ENCODE results near the gene TRMT1.
"Not testable (repeated sequence)": the region's sequence is repeated elsewhere in the genome, so short reads cannot be mapped to it uniquely, and the experiment has no call there.

The TRMT1 gene

GRCh38 chr19:13150187-13150930 is 33.8 kb upstream of the TRMT1 start, which contains the start of the genes IER2 and STX10:
IER2 (plus strand) TSS chr19:13150411; CDS start chr19:13153187, 2,776 bp downstream.
STX10 (minus strand) TSS chr19:13150375; CDS start chr19:13150173, 202 bp downstream.
- peak; percentile 98 for DNase-seq

GRCh38 chr19:13149628-13150186 is 33.2 kb upstream of the TRMT1 start:
- DNase-seq: peak; percentile 67

- not testable (repeated sequence) for DNase-seq
Measured at GRCh38 chr19:13149173-13149627, 32.7 kb upstream of the TRMT1 start.

DNA sequence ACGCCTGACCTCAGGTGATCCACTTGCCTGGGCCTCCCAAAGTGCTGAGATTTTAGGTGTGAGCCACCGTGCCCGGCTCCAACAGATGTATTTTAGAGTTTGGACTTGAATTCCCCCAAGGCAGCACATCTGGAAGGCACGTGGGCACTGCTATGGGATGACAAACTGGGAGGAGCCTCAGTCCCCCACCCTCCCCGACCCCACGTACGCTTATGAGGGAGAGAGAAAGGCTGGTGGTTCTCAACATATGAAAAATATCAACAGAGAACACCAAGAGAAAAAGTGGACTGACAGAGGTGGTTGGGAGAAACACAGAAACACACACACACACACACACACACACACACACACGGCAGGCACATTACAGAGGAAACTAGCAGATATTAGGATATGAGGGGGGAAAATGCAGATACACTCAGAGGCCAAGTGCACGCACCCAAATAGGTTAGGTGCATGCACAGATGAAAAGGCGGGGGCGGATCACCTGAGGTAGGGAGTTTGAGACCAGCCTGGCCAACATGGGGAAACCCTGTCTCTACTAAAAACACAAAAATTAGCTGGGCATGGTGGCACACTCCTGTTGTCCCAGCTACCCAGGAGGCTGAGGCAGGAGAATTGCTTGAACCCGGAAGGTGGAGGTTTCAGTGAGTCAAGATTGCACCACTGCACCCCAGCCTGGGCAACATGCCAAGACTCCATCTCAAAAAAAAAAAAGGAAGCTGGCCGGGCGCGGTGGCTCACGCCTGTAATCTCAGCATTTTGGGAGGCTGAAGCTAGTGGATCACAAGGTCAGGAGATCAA is 30.4 kb upstream of the TRMT1 start:
- DNase-seq: no peak

DNA sequence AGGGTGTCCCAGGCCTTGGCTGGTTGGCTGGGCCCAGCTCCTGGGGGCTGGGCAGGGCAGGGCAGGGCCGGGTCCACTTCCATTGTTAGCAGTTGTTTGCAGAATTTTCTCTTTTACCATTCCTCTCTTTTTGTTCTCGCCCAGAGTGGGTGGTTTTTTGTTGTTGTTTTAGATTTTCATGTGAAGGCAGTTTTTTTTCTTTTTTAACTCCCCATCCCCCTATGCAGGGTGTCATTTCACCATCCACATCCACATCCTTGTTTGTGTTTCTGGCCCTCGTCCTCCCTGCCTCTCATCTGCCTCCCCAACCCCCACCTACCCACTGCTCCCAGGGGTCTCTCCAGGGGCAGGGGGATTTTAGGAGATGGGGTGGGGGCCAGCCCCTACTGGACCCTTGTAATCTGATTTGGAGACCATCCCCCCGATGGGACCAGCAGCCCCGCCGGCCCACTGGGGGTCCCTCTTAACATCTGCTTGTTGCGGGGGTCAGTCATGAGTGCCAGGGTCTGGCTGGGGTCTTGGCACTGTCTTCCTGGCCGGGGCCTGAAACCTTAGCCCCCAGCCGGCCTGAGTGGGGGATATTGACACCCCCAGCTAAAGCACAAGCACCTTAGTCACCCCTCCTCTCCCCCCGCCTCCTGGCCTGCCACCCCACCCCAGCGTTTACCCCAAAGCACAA is 23.2 kb upstream of the TRMT1 start:
- DNase-seq: no peak

- no peak for DNase-seq
Measured at GRCh38 chr19:13138916-13139198, 22.3 kb upstream of the TRMT1 start.

GRCh38 chr19:13138171-13138915 is 21.8 kb upstream of the TRMT1 start:
- no peak for DNase-seq

DNA sequence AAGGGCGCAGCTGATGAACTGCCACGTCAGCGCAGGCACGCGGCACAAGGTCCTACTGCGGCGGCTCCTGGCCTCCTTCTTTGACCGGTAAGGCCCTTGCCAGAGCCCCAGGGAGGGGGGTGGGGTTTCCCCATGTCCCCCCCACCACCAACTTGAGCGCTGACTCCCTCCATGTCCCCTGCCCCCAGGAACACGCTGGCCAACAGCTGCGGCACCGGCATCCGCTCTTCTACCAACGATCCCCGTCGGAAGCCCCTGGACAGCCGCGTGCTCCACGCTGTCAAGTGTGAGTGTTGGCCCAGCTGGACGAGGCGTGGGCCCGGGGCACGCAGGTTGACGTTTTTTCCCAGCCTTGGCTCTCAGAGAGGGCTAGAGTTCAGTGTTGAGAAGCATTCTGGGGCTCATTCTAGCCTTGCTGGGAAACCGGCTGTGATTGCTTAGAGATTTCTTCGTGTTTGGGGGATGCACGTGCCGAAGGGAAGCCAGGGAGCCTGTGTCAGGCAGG is 20.8 kb upstream of the TRMT1 start:
- no peak for DNase-seq

DNA sequence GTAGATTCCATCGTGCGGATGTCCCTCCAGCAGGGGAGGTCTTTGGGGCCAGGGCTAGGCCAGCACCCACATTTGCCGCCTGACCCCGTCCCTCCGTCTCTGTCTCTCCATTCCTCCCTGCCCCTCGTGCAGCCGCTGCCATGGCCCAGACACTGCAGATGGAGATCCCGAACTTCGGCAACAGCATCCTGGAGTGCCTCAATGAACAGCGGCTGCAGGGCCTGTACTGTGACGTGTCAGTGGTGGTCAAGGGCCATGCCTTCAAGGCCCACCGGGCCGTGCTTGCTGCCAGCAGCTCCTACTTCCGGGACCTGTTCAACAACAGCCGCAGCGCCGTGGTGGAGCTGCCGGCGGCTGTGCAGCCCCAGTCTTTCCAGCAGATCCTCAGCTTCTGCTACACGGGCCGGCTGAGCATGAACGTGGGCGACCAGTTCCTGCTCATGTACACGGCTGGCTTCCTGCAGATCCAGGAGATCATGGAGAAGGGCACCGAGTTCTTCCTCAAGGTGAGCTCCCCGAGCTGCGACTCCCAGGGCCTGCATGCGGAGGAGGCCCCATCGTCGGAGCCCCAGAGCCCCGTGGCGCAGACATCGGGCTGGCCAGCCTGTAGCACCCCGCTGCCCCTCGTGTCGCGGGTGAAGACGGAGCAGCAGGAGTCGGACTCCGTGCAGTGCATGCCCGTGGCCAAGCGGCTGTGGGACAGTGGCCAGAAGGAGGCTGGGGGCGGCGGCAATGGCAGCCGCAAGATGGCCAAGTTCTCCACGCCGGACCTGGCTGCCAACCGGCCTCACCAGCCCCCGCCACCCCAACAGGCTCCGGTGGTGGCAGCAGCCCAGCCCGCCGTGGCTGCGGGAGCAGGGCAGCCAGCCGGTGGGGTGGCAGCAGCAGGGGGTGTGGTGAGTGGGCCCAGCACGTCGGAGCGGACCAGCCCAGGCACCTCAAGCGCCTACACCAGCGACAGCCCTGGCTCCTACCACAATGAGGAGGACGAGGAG is 18.8 kb upstream of the TRMT1 start:
- DNase-seq: no peak

DNA sequence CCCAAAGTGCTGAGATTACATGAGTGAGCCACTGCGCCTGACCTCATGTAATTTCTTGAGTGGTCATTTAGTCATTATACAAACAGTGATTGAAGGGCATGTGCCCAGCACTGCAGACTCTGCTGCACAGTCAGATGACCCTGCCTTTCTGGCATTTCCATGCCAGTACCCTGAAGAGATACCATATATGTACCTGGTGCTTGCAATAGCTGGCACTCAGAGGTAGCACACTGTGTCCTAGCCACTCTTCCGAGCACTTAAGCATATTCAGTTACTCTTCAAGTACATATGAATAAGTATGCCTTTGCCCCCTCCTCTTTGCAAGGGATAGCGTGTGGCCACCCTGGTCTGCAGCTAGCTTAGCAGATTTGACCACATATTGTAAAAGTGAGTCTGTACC is 18.1 kb upstream of the TRMT1 start:
- DNase-seq: no peak

DNA sequence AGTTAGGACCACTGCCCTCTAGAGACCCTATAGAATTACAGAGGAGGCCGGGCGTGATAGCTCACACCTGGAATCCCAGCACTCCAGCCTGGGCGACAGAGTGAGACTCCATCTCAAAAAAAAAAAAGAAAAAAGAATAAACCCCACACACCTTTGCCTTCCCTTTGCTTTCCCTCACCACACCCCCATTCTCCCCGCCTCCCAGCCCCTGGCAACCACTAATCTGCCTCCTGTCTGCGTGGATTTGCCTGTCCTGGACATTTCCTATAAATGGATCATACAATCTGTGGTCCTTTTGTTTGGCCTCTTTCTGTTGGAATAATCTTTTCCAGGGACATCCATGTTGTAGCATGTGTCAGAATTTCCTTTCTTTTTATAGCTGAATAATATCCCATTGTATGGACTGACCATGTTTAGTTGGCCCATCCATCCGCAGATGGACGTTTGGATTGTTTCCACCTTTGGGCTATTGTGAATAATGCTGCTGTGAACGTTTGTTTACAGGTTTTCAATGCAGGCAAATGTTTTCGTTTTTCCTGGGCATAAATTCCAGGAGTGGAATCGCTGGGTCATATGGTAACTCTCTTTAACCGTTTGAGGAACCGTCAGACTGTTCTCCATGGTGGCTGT is 16.8 kb upstream of the TRMT1 start:
- peak; percentile 49 for DNase-seq

DNA sequence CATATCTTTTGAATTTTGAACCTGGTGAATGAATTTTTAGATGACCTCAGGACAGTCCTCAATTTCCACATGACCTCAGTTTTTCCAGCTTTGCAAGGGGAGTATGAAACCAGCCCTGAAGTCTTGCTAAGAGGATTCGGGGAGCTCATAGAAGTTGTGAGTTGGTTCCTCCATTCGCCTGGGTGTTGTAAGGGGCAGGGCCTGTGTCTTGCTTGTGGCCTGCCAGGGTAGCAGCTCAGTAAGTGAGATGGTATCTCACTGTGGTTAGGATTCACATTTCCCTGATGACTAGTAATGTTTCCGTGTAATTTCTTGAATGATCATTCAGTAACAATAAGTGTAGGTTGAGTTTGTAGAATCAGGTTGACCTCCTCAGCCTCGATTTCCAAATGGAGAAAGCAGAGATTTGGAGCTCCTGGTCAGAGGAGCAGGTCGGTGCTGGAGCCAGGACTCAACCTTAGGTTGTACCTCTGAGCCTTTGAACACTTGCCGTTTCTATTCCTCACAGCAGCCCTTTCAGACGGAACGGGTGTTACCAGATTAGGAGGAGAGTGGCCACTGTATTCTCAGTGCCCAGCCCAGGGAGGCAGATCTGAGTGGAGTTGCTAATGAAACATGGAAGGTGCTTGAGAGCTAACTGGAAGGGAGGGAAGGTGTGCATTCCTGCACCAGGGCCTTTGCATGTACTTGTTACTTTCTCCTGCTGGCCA is 16.1 kb upstream of the TRMT1 start:
- DNase-seq: no peak

- DNase-seq: no peak
Measured at GRCh38 chr19:13130886-13131490, 14.4 kb upstream of the TRMT1 start.

- no peak for DNase-seq
Measured at GRCh38 chr19:13129384-13129783, 12.8 kb upstream of the TRMT1 start.

DNA sequence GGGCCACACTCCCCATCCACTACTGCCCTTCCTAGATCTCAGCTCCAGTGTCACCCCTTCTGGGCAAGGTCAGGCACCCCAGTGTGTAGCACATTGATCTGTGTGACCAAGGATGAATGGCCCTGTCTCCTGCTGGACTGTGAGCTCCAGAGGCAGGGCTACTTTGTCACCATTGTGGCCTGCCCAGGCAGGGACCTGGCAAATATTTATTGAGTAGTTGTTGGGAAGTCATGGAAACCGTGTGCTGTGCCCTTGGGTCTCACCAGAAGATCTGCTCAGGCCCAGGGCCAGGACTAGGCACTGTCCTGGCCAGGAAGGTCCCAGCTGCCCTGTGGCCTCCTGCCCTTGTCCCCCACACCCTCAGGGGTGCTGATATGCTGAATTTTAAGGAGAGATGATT is 12.0 kb upstream of the TRMT1 start:
- DNase-seq: no peak

- peak; percentile 61 for DNase-seq
Measured at GRCh38 chr19:13127811-13128575, 11.5 kb upstream of the TRMT1 start.

DNA sequence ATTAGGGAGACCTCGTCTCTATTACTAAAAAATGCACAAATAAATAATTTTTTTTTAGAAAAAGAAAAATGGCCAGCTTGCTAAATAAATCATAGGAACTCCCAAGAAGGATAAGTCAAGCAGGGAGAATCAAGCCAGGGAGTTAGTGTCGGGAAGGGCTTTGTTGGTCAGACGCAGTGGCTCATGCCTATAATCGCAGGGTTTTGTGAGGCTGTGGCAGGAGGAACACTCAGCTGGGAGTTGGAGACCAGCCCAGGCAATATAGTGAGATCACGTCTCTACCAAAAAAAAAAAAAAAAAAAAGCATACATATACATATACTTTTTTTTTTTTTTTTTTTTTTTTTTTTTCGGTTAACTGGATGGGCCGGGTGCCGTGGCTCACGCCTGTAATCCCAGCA is 10.5 kb upstream of the TRMT1 start:
- DNase-seq: no peak
